Immature natural killer cell (primary cell): ENCODE results near the gene PSMB3. TPM values are rescaled to one million over a fixed set of nuclear protein-coding genes. Genes with fewer than 3 reads are reported as not detected.
"Not testable (repeated sequence)": the region's sequence is repeated elsewhere in the genome, so short reads cannot be mapped to it uniquely, and the experiment has no call there.

ENCODE experiments used
- DNase-seq, 3 donors: peaks; one replicate each; pipeline ENCODE4 v3.0.0; 2022; ENCODE audit warnings: mixed read lengths in 1 of 3
- H3K27ac Mint-ChIP-seq, 6 donors: one replicate each; pipeline ENCODE4 v1.8.0; 2020; ENCODE audit warnings: mixed read lengths in 6 of 6, mild to moderate bottlenecking in 5 of 6, inconsistent platforms in 4 of 6, moderate library complexity in 3 of 6
- H3K27me3 Mint-ChIP-seq, 3 donors: one replicate each; pipeline ENCODE4 v1.8.0; 2020 to 2021; ENCODE audit warnings: low read depth in 3 of 3, mild to moderate bottlenecking in 3 of 3, mixed read lengths in 3 of 3, moderate library complexity in 3 of 3, inconsistent platforms in 1 of 3
- H3K36me3 Mint-ChIP-seq, 3 donors: one replicate each; pipeline ENCODE4 v1.8.0; 2020; ENCODE audit warnings: mixed read lengths in 3 of 3, inconsistent platforms in 2 of 3, mild to moderate bottlenecking in 2 of 3
- H3K4me1 Mint-ChIP-seq, 2 donors: one replicate each; pipeline ENCODE4 v1.8.0; 2020; ENCODE audit warnings: inconsistent platforms in 2 of 2, mild to moderate bottlenecking in 2 of 2, mixed read lengths in 2 of 2, moderate library complexity in 1 of 2
- H3K4me3 Mint-ChIP-seq, 5 donors: one replicate each; pipeline ENCODE4 v1.8.0; 2020; ENCODE audit warnings: mild to moderate bottlenecking in 5 of 5, mixed read lengths in 5 of 5, inconsistent platforms in 3 of 5, moderate library complexity in 3 of 5
- H3K9me3 Mint-ChIP-seq, 6 donors: one replicate each; pipeline ENCODE4 v1.8.0; 2020; ENCODE audit warnings: mild to moderate bottlenecking in 6 of 6, mixed read lengths in 6 of 6, inconsistent platforms in 4 of 6, moderate library complexity in 3 of 6
- polyA plus RNA-seq, 3 donors: library from polyadenylated mRNA; unstranded; fragments of 300-500 nt; fragmentation: Illumina TruSeq; gene quantifications; one replicate each; pipeline ENCODE4 v1.2.3, GENCODE V29; 2021

PSMB3 gene
- polyA plus RNA-seq, 3 donors from 2014 or later = 509 to 821 (median 662) TPM

DNA sequence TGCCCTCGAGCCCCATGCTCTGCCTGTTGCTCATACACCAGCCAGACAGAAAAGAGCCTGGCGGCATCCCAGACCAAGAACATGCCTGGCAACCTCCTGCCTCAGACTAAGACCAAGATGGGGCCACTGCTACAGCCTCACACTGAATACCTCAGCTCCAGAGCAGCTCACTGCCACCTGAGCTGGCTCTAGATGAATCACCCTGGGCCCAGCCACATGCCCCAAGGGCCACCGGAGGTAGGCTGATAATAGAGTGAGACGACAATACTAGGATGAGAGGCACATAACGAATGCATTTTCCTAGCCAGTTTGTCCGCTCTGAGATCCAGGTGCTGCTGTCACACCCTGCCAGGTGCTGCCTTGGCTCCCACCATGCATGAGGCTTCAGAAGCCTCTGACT lies 33.8 kb downstream of the PSMB3 start:
- Mint-ChIP-seq H3K36me3 (peaks cover 0 to 19% (median 8%) of the 10 kb centered on the region in 3 donors), H3K4me3 (no peak overlapping the region), H3K4me1 (peaks cover 0 to 1% of the 10 kb centered on the region in 2 donors), H3K27me3 (no peaks in the 10 kb centered on the region), H3K9me3 (no peaks in the 10 kb centered on the region), H3K27ac (no peak overlapping the region)
- no peak for DNase-seq

- H3K9me3 Mint-ChIP-seq, H3K27ac Mint-ChIP-seq: not testable (repeated sequence)
Measured at GRCh38 chr17:38787999-38788398, 35.5 kb downstream of the PSMB3 start.

DNA sequence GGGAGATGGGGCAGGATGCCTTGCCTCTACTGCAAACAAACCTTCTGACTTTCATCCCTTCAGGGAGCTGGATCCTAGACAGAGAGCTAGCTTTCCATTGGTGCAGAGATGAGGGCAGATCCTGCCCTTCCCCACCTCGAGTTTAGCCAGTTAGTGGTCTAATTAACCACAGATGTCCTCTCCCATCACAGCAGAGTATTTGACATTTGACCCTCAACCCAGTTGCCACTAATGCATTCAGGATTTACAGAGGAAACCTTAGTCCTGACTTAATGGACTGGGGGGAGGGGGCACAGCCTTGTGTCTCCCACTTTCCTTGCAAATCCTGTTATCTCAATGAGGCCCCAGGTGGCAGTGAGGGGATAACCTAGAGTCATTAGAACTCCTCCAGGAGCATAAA lies 36.6 kb downstream of the PSMB3 start:
- no peak overlapping the region for H3K4me3 Mint-ChIP-seq
- peaks cover 0 to 20% (median 8%) of the 10 kb centered on the region in 3 donors for H3K36me3 Mint-ChIP-seq
- no peak overlapping the region for H3K27ac Mint-ChIP-seq

More at GRCh38 chr17:38787999-38788398, 35.5 kb downstream of the PSMB3 start:
- H3K27me3 Mint-ChIP-seq, H3K4me3 Mint-ChIP-seq, H3K4me1 Mint-ChIP-seq, DNase-seq: not testable (repeated sequence)
- peaks cover 0 to 20% (median 8%) of the 10 kb centered on the region in 3 donors for H3K36me3 Mint-ChIP-seq

DNA sequence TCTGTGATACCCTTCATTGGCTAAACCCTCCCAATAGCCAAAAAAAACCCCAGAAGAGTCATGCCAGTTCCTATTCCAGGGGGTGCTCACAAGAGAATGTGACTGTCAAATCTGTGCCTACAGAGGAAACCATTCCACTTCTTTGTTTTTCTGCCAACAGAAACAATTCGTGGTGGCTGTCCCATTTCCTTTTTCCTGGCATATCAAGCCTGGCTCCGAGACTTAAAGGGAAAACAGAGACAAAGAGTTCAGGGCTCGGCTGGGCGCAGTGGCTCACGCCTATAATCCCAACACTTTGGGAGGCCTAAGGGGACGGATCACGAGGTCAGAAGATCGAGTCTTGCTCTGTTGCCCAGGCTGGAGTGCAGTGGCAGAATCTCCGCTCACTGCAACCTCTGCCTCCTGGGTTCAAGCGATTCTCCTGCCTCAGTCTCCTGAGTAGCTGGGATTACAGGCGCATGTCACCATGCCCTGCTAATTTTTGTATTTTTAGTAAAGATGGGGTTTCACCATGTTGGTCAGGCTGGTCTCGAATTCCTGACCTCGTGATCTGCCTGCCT lies 37.7 kb downstream of the PSMB3 start:
- not testable (repeated sequence) for H3K9me3 Mint-ChIP-seq, DNase-seq, H3K4me3 Mint-ChIP-seq, H3K27me3 Mint-ChIP-seq, H3K4me1 Mint-ChIP-seq
- Mint-ChIP-seq H3K27ac (peak overlapping the region in 1 of 6 donors; percentile 18), H3K36me3 (peaks cover 0 to 12% (median 8%) of the 10 kb centered on the region in 3 donors)

More for the DNA sequence above, 36.6 kb downstream of the PSMB3 start:
- Mint-ChIP-seq H3K4me1 (peaks cover 4 to 5% of the 10 kb centered on the region in 2 donors), H3K27me3 (peaks cover 0 to 1% (median 0%) of the 10 kb centered on the region in 3 donors), H3K9me3 (no peaks in the 10 kb centered on the region)
- DNase-seq = no peak

- Mint-ChIP-seq H3K4me3 (no peak overlapping the region), H3K4me1 (peaks cover 9 to 11% of the 10 kb centered on the region in 2 donors), H3K27me3 (peaks cover 0 to 1% (median 0%) of the 10 kb centered on the region in 3 donors), H3K9me3 (no peaks in the 10 kb centered on the region), H3K27ac (peak overlapping the region in 1 of 6 donors; percentile 18), H3K36me3 (peaks cover 0 to 6% (median 3%) of the 10 kb centered on the region in 3 donors)
- DNase-seq = no peak
Measured at GRCh38 chr17:38791162-38791561, 38.6 kb downstream of the PSMB3 start.

- Mint-ChIP-seq H3K4me3 (no peak overlapping the region), H3K4me1 (peaks cover 36 to 38% of the 10 kb centered on the region in 2 donors), H3K27ac (no peak overlapping the region), H3K36me3 (peaks cover 0 to 7% (median 3%) of the 10 kb centered on the region in 3 donors), H3K27me3 (peaks cover 0 to 6% (median 5%) of the 10 kb centered on the region in 3 donors), H3K9me3 (no peaks in the 10 kb centered on the region)
- no peak for DNase-seq
Measured at GRCh38 chr17:38794221-38794620, 41.7 kb downstream of the PSMB3 start.

DNA sequence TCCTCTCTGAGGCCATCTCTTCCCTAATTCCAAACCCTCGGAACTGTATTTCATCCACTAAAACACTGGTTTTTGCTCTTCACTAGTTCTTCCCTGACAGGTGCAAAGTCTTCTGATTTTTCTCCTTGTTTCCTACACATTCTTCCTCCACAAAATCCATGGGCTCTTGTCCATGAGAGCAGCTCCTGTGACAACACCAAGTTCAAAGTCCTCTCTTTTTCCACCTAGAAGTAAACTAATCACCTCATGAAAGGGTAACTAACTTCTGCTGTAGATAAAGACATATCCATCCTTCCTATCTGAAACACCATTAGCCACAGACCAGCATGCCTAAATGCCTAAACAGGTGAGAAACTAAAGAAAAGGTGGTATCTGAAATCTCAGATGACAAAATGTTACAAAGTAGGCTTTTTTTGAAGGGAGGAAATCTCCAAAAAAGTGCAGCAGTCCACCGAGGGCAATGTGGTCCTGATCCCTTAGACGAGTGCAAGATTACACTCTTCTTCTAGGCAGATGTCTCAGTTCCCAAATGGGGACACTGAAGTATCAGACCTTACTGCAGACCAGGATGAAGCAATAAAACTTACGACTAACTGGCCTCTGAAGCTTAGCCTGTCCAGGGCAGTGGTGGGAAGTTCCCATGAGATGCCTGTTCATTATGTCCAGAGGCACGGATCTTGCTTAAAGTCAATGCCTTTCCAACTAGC lies 44.1 kb downstream of the PSMB3 start:
- peaks cover 0 to 11% (median 2%) of the 10 kb centered on the region in 3 donors for H3K36me3 Mint-ChIP-seq
- peaks cover 41 to 47% of the 10 kb centered on the region in 2 donors for H3K4me1 Mint-ChIP-seq
- H3K9me3 Mint-ChIP-seq = no peaks in the 10 kb centered on the region
- H3K27me3 Mint-ChIP-seq = peaks cover 0 to 6% (median 5%) of the 10 kb centered on the region in 3 donors
- peak overlapping the region in 2 of 5 donors; percentile 48 to 94 for H3K4me3 Mint-ChIP-seq
- H3K27ac Mint-ChIP-seq = peak overlapping the region in 5 of 6 donors; percentile 46 to 93 (median 87)
- DNase-seq = no peak

DNA sequence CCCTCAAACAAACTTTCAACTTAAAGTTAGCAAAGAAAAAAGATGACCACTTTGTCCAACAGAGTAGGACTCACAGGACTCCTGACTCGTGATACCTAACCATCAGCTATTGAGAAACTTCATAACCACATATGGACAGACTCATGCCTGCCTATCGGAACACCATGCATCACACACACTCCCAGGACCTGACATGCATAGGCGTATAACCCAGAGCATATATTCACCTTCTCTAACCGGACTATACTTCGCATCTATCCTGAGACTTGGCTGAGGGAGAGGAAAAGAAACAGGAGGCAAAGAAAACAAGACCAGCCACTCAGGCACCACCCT lies 44.6 kb downstream of the PSMB3 start:
- H3K4me1 Mint-ChIP-seq = peaks cover 41 to 47% of the 10 kb centered on the region in 2 donors

DNA sequence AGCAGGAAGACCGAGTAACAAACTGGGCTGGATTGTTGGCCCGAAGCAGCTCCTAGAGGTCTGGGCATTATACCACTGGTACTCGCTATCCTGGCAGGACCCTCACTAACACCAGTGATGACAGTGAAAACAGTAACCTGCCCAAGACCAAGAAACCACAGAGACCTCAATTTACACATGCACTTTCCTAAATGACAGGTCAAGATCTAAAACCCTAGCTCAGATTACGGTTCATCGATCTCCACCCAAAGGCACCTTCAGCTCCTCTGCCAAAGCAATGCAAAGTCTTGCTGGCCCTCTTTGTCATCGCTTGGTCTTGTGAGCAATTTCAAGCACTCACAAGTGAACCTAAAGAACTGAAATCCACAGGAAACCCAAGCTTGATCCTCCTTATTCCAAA lies 45.3 kb downstream of the PSMB3 start:
- Mint-ChIP-seq H3K9me3 (no peaks in the 10 kb centered on the region), H3K4me3 (peak overlapping the region; percentile 90 to 97 (median 94)), H3K4me1 (peaks cover 38 to 47% of the 10 kb centered on the region in 2 donors), H3K27ac (peak overlapping the region; percentile 86 to 96 (median 92)), H3K27me3 (peaks cover 0 to 6% (median 5%) of the 10 kb centered on the region in 3 donors), H3K36me3 (peaks cover under 1 to 17% (median 11%) of the 10 kb centered on the region in 3 donors)
- no peak for DNase-seq

More for the DNA sequence above, 44.6 kb downstream of the PSMB3 start:
- Mint-ChIP-seq H3K4me3 (peak overlapping the region; percentile 14 to 94 (median 49)), H3K9me3 (no peaks in the 10 kb centered on the region), H3K36me3 (peaks cover 0 to 16% (median 8%) of the 10 kb centered on the region in 3 donors), H3K27ac (peak overlapping the region in 5 of 6 donors; percentile 48 to 93 (median 87)), H3K27me3 (peaks cover 0 to 6% (median 5%) of the 10 kb centered on the region in 3 donors)
- DNase-seq = no peak

- peak overlapping the region; percentile 90 to 97 (median 94) for H3K4me3 Mint-ChIP-seq
Measured at GRCh38 chr17:38798614-38799500, 46.3 kb downstream of the PSMB3 start.

GRCh38 chr17:38799501-38800236 lies 47.1 kb downstream of the PSMB3 start, which contains the start of gene PIP4K2B:
Gene PIP4K2B (minus strand): TSS chr17:38799556. CDS start chr17:38799424, 132 bp downstream.
- Mint-ChIP-seq H3K4me3 (peak within 1 kb of the TSS; percentile 90 to 97 (median 94)), H3K9me3 (no peaks in the 10 kb centered on the region), H3K27ac (peak within 1 kb of the TSS; percentile 86 to 96 (median 92)), H3K27me3 (peaks cover 0 to 6% (median 4%) of the 10 kb centered on the region in 3 donors), H3K4me1 (peaks cover 38% of the 10 kb centered on the region in 2 donors), H3K36me3 (peaks cover 8 to 29% (median 19%) of the 10 kb centered on the region in 3 donors)
- peak; percentile 84 to 85 (median 84) for DNase-seq

More at GRCh38 chr17:38798614-38799500, 46.3 kb downstream of the PSMB3 start:
- Mint-ChIP-seq H3K4me1 (peaks cover 38 to 46% of the 10 kb centered on the region in 2 donors), H3K36me3 (peaks cover 4 to 23% (median 15%) of the 10 kb centered on the region in 3 donors), H3K27ac (peak overlapping the region; percentile 86 to 96 (median 92)), H3K27me3 (peaks cover 0 to 6% (median 4%) of the 10 kb centered on the region in 3 donors), H3K9me3 (no peaks in the 10 kb centered on the region)
- DNase-seq = peak; percentile 66 to 72 (median 70)

DNA sequence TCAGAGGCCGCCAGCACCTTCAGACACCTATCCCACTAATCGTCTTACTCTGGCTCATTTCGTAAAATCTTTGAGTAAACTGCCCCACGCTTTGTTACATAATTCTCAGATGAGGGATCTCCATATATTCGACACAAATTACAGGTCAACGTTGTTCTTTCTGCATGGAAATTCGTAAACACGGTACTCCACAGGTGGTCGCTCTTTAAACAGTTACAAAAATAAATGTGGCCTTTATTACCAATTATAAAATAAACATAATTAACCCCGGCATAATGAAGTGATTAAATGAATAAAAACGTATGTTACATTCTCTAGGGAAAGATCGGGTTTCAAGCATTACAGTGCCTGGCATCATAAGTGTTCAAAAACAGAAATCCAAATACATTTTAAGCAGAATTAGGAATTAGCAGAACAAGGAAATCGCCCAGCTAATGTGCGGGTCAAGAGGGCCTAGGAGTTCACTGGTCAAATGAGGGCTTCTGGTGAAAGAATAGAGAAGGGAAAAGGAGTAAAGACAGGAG lies 47.8 kb downstream of the PSMB3 start:
- no peak for DNase-seq
- H3K36me3 Mint-ChIP-seq = peaks cover 8 to 29% (median 19%) of the 10 kb centered on the region in 3 donors

More for the DNA sequence above, 47.8 kb downstream of the PSMB3 start:
- Mint-ChIP-seq H3K27me3 (peaks cover 0 to 6% (median 4%) of the 10 kb centered on the region in 3 donors), H3K4me3 (peak overlapping the region; percentile 80 to 88 (median 85)), H3K27ac (peak overlapping the region; percentile 79 to 88 (median 82)), H3K9me3 (no peaks in the 10 kb centered on the region), H3K4me1 (peaks cover 36 to 38% of the 10 kb centered on the region in 2 donors)
